Measurements from ENCODE around the gene TUBB6. TPM values are rescaled to one million over a fixed set of nuclear protein-coding genes. Genes with fewer than 3 reads are reported as not detected.

The TUBB6 gene
- total RNA-seq, 1 experiment from 2014 or later: 657 TPM

- peaks cover 32% of the 10 kb centered on the region for H3K36me3 ChIP-seq (replicated peaks; ENCODE audit: control insufficient read depth, insufficient read depth, low read length)
- H3K27me3 ChIP-seq (ENCODE audit: control insufficient read depth, insufficient read depth, low read length): no peaks in the 10 kb centered on the region
- DNase-seq: no peak
- H3K4me3 ChIP-seq (ENCODE audit: insufficient read depth, low read depth, low read length): no peak overlapping the region
Measured at GRCh38 chr18:12362473-12363174, 54.6 kb downstream of the TUBB6 start.

DNA sequence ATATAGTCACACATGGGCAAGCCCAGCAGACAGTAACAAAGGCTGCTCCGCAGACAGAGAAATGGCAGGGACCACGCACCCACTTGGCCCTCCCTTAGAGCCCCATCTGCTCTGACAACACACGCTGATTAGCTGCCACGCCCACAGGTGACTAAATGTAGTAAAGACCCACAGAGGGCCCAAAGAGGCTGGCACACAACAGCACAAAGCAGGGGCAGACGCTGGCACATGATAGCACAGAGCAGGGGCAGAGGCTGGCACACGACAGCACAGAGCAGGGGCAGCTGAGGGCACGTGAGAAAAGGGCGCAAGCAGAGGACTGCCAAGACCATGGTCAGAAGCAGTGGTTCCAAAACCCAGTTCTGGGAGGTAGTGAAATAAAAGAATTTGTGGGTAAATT, 58.3 kb downstream of the TUBB6 start:
- peaks cover 22% of the 10 kb centered on the region for H3K36me3 ChIP-seq (replicated peaks; ENCODE audit: control insufficient read depth, insufficient read depth, low read length)
- no peaks in the 10 kb centered on the region for H3K27me3 ChIP-seq (ENCODE audit: control insufficient read depth, insufficient read depth, low read length)
- DNase-seq: no peak
- H3K4me3 ChIP-seq (ENCODE audit: insufficient read depth, low read depth, low read length): no peak overlapping the region

DNA sequence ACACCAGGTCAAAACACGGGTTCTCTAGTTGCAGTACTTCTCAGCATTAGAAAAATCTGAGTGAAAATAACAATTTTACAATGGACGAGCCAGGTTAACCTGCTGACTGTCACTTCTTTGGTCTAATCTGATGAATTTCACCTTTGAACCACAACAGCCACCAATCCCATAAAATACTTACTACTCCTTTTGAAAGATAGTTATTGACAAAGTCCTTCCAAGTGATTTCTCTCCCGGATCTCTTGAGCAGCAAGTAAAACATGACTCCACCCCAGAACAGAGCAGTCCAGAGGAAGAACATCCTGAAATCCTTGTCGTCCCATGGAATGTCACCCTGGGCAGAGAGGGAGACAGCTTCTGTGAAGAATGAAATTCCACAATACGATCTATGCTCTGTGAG, 58.7 kb downstream of the TUBB6 start:
- Histone ChIP-seq H3K36me3 (replicated peaks; ENCODE audit: control insufficient read depth, insufficient read depth, low read length) (peaks cover 22% of the 10 kb centered on the region), H3K4me3 (ENCODE audit: insufficient read depth, low read depth, low read length) (no peak overlapping the region), H3K27me3 (ENCODE audit: control insufficient read depth, insufficient read depth, low read length) (no peaks in the 10 kb centered on the region)
- DNase-seq: no peak

DNA sequence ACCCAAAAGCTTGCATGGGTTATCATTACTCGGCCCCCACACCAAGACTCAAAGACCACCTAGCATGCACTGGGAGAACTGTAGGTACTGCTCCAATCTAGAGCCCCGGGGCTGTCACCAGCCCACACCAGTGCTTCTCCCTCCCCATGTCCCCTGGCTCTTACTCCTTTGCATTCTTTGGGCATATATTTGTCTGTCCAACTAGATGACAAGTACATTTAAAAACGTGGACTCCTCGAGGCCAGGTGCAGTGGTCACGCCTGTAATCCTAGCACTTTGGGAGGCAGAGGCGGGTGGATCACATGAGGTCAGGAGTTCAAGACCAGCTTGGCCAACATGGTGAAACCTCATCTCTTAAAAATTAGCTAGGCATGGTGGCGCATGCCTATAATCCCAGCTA, 61.2 kb downstream of the TUBB6 start:
- peaks cover 17% of the 10 kb centered on the region for H3K36me3 ChIP-seq (replicated peaks; ENCODE audit: control insufficient read depth, insufficient read depth, low read length)
- no peaks in the 10 kb centered on the region for H3K27me3 ChIP-seq (ENCODE audit: control insufficient read depth, insufficient read depth, low read length)
- no peak for DNase-seq
- no peak overlapping the region for H3K4me3 ChIP-seq (ENCODE audit: insufficient read depth, low read depth, low read length)

DNA sequence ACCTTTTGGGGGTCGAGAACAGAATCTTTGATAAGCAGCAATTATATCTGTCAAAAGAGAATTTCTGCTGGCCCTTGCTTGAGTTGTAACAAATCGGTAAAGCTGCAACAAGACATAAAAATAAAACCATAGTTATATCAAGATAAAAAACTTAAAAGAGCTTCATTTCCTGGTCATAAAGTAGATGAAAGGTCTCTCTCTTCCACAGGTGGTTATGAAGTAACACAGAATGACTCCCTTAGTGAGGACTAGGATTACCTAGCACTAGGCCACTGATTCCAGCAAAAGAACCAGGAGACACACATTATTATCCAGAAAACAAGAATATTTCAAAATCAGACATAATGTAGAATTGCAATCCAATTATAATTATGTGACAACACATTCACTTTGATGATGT, 63.5 kb downstream of the TUBB6 start:
- Histone ChIP-seq H3K36me3 (replicated peaks; ENCODE audit: control insufficient read depth, insufficient read depth, low read length) (peaks cover 9% of the 10 kb centered on the region), H3K27me3 (ENCODE audit: control insufficient read depth, insufficient read depth, low read length) (no peaks in the 10 kb centered on the region), H3K4me3 (ENCODE audit: insufficient read depth, low read depth, low read length) (no peak overlapping the region)
- DNase-seq: no peak

DNA sequence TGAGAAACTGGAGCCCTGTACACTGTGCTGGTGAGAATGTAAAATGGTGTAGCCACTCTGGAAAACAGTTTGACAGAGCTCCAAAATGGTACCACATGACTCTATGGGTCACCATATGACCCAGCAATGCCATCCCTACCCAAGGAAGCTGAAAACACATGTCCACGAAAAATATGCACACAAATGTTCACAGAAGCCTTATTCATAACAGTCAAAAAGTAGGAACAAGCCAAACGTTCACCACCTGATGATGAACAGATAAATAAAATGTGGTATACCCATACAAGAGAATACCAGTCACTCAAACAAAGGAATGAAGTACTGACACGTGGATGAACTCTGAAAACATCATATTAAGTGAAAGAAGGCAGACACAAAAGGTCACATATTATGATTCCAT, 64.4 kb downstream of the TUBB6 start:
- H3K4me3 ChIP-seq (ENCODE audit: insufficient read depth, low read depth, low read length): no peak overlapping the region
- no peak for DNase-seq
- no peaks in the 10 kb centered on the region for H3K27me3 ChIP-seq (ENCODE audit: control insufficient read depth, insufficient read depth, low read length)
- H3K36me3 ChIP-seq (replicated peaks; ENCODE audit: control insufficient read depth, insufficient read depth, low read length): peaks cover 5% of the 10 kb centered on the region

DNA sequence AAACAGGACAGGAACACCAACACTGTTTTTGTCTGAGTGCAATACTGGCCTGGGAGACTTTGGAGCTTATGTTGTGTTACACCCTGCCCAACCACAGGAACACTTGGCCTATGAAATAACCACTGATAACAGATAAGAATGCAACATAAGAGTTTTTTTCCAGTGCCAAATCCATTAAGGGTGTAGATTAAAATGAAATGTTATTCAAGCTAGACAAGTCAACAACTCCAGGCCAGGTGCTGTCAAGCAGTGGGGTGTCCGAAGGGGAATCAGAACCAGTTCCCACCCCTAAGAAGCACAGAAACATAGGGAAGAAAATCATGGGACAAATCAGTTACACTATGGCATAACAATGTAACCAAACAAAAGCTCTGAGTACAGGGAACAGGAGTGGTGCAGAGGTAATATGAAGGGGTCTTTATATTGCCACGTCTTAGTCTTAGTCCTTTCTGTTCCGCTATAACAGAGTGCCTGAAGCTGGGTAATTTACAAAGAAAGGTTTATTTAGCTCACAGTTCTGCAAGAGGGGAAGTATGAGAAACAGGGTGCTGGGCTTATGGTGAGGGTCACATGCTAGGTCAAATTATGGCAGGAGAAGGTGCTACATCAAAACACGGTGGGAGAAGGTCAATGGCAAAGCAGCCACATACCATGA, 65.2 kb downstream of the TUBB6 start:
- no peaks in the 10 kb centered on the region for H3K27me3 ChIP-seq (ENCODE audit: control insufficient read depth, insufficient read depth, low read length)
- no peak overlapping the region for H3K4me3 ChIP-seq (ENCODE audit: insufficient read depth, low read depth, low read length)
- peaks cover 2% of the 10 kb centered on the region for H3K36me3 ChIP-seq (replicated peaks; ENCODE audit: control insufficient read depth, insufficient read depth, low read length)
- DNase-seq: no peak

DNA sequence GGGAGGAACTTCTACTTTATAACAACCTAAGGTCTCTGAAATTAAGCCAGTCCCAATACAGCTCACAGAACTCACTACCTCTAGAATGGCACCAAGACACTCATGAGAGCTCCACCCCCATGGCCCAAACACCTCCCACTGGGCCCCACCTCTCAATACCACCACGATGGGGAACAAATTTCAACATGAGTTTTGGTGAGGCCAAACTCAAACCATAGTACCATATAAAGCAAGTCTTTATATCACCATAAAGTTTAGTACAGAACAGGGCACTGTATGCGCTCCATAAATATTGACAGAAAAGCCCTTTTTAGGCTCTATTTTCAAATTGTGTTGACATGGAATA, 65.7 kb downstream of the TUBB6 start:
- no peak for DNase-seq
- H3K4me3 ChIP-seq (ENCODE audit: insufficient read depth, low read depth, low read length): no peak overlapping the region
- no peaks in the 10 kb centered on the region; the same call in none of the 2 replicates for H3K36me3 ChIP-seq (replicated peaks; ENCODE audit: control insufficient read depth, insufficient read depth, low read length)
- H3K27me3 ChIP-seq (ENCODE audit: control insufficient read depth, insufficient read depth, low read length): no peaks in the 10 kb centered on the region

- H3K4me3 ChIP-seq (ENCODE audit: insufficient read depth, low read depth, low read length): no peak overlapping the region
- no peaks in the 10 kb centered on the region for H3K27me3 ChIP-seq (ENCODE audit: control insufficient read depth, insufficient read depth, low read length)
Measured at GRCh38 chr18:12374401-12374800, 66.4 kb downstream of the TUBB6 start.

More at GRCh38 chr18:12374401-12374800, 66.4 kb downstream of the TUBB6 start:
- no peak for DNase-seq
- no peaks in the 10 kb centered on the region; the same call in 1 of the 2 replicates for H3K36me3 ChIP-seq (replicated peaks; ENCODE audit: control insufficient read depth, insufficient read depth, low read length)

Other genes starting within 250 kb of the TUBB6 start
- gene ANKRD62, start 214.4 kb upstream of the TUBB6 start, total RNA-seq (2014; rRNA removed; shearing (Covaris generic)): not detected in 2 replicates
- gene CIDEA, start 53.9 kb upstream of the TUBB6 start, total RNA-seq (2014; rRNA removed; shearing (Covaris generic)): 0.15 TPM in 1 of 2 replicates, not detected in the other
- gene AFG3L2, start 69.0 kb downstream of the TUBB6 start, total RNA-seq (2014; rRNA removed; shearing (Covaris generic)): 108 and 132 TPM in 2 replicates
- 5.4 and 7.8 TPM in 2 replicates for gene PRELID3A, start 99.7 kb downstream of the TUBB6 start, total RNA-seq (2014; rRNA removed; shearing (Covaris generic))

Data from H7 (cell line).